ENCODE measurements around the gene SV2B.

DNA sequence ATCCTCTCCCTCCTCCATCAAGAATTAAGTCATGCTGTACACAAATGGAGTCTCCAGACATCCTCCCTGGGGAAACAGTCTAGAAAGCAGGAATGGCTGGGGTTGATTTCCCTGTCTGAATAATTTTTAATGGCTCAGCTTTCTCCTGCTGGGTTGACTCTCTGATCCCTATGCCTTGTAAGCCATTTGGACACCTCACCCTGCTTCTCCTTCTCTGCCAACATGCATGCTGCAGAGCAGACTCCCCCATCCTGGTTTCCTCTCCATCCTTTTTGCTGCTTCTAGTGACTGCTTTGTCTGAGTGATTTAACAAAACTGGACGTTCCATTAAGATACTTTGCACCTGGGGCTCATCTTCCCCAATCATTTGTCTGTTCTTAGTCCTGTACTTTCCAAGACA is 22.2 kb downstream of the SV2B start:
- TF ChIP-seq, protein P1, sequence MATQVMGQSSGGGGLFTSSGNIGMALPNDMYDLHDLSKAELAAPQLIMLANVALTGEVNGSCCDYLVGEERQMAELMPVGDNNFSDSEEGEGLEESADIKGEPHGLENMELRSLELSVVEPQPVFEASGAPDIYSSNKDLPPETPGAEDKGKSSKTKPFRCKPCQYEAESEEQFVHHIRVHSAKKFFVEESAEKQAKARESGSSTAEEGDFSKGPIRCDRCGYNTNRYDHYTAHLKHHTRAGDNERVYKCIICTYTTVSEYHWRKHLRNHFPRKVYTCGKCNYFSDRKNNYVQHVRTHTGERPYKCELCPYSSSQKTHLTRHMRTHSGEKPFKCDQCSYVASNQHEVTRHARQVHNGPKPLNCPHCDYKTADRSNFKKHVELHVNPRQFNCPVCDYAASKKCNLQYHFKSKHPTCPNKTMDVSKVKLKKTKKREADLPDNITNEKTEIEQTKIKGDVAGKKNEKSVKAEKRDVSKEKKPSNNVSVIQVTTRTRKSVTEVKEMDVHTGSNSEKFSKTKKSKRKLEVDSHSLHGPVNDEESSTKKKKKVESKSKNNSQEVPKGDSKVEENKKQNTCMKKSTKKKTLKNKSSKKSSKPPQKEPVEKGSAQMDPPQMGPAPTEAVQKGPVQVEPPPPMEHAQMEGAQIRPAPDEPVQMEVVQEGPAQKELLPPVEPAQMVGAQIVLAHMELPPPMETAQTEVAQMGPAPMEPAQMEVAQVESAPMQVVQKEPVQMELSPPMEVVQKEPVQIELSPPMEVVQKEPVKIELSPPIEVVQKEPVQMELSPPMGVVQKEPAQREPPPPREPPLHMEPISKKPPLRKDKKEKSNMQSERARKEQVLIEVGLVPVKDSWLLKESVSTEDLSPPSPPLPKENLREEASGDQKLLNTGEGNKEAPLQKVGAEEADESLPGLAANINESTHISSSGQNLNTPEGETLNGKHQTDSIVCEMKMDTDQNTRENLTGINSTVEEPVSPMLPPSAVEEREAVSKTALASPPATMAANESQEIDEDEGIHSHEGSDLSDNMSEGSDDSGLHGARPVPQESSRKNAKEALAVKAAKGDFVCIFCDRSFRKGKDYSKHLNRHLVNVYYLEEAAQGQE (IDR thresholded peaks at IDR 0.05; ENCODE audit: low read depth), result no peak
- TF ChIP-seq EZH2phosphoT487 (IDR thresholded peaks at IDR 0.05; ENCODE audit: borderline replicate concordance) (no peak), ELF1 (IDR thresholded peaks at IDR 0.05; ENCODE audit: borderline replicate concordance, low read depth) (no peak), POLR2A (IDR thresholded peaks at IDR 0.05; ENCODE audit: borderline replicate concordance, extremely low read depth, insufficient read depth, insufficient read length) (no peak), CBX3 (IDR thresholded peaks at IDR 0.05; ENCODE audit: low read depth) (no peak), FOSL1 (IDR thresholded peaks at IDR 0.05; ENCODE audit: low read depth) (no peak)
- TF ChIP-seq, protein P2, sequence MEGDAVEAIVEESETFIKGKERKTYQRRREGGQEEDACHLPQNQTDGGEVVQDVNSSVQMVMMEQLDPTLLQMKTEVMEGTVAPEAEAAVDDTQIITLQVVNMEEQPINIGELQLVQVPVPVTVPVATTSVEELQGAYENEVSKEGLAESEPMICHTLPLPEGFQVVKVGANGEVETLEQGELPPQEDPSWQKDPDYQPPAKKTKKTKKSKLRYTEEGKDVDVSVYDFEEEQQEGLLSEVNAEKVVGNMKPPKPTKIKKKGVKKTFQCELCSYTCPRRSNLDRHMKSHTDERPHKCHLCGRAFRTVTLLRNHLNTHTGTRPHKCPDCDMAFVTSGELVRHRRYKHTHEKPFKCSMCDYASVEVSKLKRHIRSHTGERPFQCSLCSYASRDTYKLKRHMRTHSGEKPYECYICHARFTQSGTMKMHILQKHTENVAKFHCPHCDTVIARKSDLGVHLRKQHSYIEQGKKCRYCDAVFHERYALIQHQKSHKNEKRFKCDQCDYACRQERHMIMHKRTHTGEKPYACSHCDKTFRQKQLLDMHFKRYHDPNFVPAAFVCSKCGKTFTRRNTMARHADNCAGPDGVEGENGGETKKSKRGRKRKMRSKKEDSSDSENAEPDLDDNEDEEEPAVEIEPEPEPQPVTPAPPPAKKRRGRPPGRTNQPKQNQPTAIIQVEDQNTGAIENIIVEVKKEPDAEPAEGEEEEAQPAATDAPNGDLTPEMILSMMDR (IDR thresholded peaks at IDR 0.05 in 2 of 3, conservative IDR thresholded peaks at IDR 0.05 in 1 of 3; ENCODE audit: borderline replicate concordance in 1 of 3, insufficient read depth in 1 of 3, low read depth in 2 of 3, low read length in 2 of 3), result no peak
